Left ventricle myocardium inferior (tissue), 1 donor: ENCODE measurements around the gene GSG1L. TPM values are rescaled to one million over a fixed set of nuclear protein-coding genes. Genes with fewer than 3 reads are reported as not detected.

ENCODE experiments used
- DNase-seq: peaks from one replicate; pipeline ENCODE4 v3.0.0-alpha.2; 2020
- H3K27ac ChIP-seq: fragments of 200-600 bp; replicated peaks from 2 replicates; pipeline ENCODE4 v1.8.0; 2021
- H3K27me3 ChIP-seq: fragments of 200-600 bp; 2 replicates; pipeline ENCODE4 v1.8.0; 2021; ENCODE audit warnings: low read depth
- H3K36me3 ChIP-seq: fragments of 200-600 bp; 2 replicates; pipeline ENCODE4 v1.8.0; 2021
- H3K4me1 ChIP-seq: fragments of 200-600 bp; 2 replicates; pipeline ENCODE4 v1.8.0; 2021
- H3K4me3 ChIP-seq: fragments of 200-600 bp; 2 replicates; pipeline ENCODE4 v1.8.0; 2021; ENCODE audit warnings: mild to moderate bottlenecking, moderate library complexity
- H3K9me3 ChIP-seq: fragments of 200-600 bp; replicated peaks from 2 replicates; pipeline ENCODE4 v1.8.0; 2021
- intact Hi-C: fragments of 100-400 bp; cut with micrococcal nuclease; formaldehyde crosslinking; loops from one replicate; pipeline ENCODE4 v1.11.0; 2022
- total RNA-seq: library from RNA; stranded (reverse); fragmentation: NEBNext Ultra II Directional; extraction: Animal tissue kit (Norgen Biotek cat#: 25700); gene quantifications from one replicate; pipeline ENCODE4 v1.2.1, GENCODE V29; 2021
- TF ChIP-seq, protein P1 (sequence below): fragments of 200-600 bp; IDR thresholded peaks from 2 replicates; pipeline ENCODE4 v1.8.0; 2021; ENCODE audit warnings: antibody characterized with exemption, mild to moderate bottlenecking, borderline replicate concordance
- donor health status: DM: no; HTN: yes; CAD: no; lungs with severe emphysema.

The GSG1L gene
- total RNA-seq, 1 donor from 2014 or later = 3.4 TPM

DNA sequence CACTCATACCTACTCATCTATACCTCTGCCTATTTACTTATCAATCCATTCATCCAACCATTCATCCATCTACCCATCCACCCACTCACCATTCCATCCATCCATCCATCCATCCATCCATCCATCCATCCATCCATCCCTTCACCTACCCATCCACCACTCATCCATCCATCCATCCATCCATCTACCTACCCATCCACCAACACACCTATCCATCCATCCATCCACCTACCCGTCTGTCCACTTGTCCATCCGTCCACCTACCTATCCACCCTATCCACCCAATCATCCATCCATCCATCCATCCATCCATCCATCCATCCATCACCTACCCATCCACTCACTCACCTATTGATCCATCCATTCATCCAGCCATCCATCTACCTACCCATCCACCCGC, 235.7 kb downstream of the GSG1L start:
- Histone ChIP-seq H3K9me3 (peaks cover 17% of the 10 kb centered on the region), H3K4me3 (no peak overlapping the region), H3K4me1 (no peaks in the 10 kb centered on the region), H3K27me3 (peaks cover 14% of the 10 kb centered on the region), H3K36me3 (no peaks in the 10 kb centered on the region), H3K27ac (no peak overlapping the region)
- TF ChIP-seq, protein P1, sequence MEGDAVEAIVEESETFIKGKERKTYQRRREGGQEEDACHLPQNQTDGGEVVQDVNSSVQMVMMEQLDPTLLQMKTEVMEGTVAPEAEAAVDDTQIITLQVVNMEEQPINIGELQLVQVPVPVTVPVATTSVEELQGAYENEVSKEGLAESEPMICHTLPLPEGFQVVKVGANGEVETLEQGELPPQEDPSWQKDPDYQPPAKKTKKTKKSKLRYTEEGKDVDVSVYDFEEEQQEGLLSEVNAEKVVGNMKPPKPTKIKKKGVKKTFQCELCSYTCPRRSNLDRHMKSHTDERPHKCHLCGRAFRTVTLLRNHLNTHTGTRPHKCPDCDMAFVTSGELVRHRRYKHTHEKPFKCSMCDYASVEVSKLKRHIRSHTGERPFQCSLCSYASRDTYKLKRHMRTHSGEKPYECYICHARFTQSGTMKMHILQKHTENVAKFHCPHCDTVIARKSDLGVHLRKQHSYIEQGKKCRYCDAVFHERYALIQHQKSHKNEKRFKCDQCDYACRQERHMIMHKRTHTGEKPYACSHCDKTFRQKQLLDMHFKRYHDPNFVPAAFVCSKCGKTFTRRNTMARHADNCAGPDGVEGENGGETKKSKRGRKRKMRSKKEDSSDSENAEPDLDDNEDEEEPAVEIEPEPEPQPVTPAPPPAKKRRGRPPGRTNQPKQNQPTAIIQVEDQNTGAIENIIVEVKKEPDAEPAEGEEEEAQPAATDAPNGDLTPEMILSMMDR = no peak
- intact Hi-C loops = no loop called here
- DNase-seq = no peak

DNA sequence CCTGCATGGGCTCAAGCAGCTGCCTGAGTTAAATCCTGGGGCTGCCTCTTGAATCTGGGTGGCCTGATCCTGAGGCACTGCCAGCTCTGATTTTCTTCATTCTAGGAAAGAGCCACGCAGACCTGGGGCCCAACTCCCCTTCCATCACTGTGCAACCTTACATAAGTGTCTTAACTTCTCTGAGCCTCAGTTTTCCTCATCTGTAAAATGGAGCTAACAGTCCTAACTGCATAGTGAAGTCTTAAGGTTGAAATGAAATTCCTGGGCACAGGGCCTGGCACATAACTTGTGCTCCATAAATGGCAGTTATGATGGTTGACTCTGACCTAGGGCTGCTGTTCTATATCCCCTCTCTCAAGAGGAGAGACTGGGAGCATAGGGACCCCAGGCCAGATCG, 236.6 kb downstream of the GSG1L start:
- intact Hi-C loops = no loop called here
- Histone ChIP-seq H3K9me3 (peaks cover 12% of the 10 kb centered on the region), H3K36me3 (no peaks in the 10 kb centered on the region), H3K4me1 (no peaks in the 10 kb centered on the region), H3K4me3 (no peak overlapping the region), H3K27me3 (peaks cover 22% of the 10 kb centered on the region), H3K27ac (no peak overlapping the region)
- TF ChIP-seq, protein P1 = no peak
- no peak for DNase-seq

DNA sequence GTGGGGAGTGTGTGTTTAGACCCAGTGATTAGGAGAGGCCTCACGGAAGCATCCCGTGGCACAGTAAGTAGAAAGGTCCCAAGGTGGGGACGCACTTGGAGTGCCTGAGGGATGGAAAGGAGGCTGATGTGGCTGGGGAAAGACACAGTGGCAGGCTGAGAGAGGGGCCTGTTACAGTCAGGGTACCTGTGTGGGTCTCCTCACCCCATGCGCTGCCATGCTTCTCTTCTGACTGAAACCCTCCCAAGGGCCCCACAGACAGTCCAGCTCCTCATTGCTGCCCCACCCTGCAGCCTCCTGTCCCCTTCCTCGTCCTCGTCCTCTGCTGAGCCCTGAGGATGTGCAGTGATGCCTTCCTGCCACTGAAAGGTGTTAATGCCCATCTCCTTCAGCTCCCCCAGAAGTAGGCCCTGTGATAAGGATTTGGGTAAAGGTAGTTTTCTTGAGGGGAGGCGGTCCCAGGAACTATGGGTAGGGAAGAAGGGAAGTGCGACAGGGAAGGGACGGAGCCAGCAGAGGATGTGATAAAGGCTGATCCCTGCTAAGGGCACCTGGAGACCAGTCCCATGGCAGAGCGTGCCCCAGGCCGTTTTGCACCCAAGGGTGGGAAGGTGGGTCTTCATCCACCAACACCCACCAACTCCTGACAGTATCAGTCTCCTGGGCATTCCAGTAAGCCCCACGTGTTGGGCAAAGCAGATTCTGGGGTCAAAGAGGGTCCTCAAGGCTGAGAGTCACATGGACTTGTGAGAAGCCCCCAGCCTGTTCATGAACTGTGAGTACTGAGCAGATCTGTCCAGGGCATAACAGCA, 237.2 kb downstream of the GSG1L start:
- Histone ChIP-seq H3K27ac (no peak overlapping the region), H3K36me3 (no peaks in the 10 kb centered on the region), H3K27me3 (peaks cover 23% of the 10 kb centered on the region), H3K9me3 (peaks cover 12% of the 10 kb centered on the region), H3K4me1 (no peaks in the 10 kb centered on the region), H3K4me3 (no peak overlapping the region)
- TF ChIP-seq, protein P1 = no peak
- no peak for DNase-seq
- intact Hi-C loops = no loop called here

DNA sequence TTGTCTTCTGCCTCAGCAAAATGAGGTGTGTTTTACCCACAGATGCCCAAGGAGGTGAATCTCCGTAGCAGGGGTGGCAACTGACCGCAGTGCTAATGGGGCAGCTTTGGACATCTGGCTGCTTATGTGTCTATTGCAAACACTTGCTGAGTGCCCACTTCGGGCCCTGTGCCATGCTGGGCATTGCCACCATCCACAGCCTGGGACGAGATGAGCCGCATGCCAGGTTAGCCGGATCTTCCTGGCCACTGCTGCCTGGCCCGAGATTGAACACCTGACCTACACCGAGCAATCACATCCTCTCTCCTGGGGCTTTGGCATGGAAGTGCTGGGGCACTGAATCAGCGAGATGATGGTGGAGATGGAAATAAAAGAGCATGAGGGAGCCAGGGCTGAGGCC, 238.7 kb downstream of the GSG1L start:
- H3K4me3 ChIP-seq = no peak overlapping the region
- H3K9me3 ChIP-seq = peaks cover 2% of the 10 kb centered on the region
- no peaks in the 10 kb centered on the region for H3K36me3 ChIP-seq
- H3K27me3 ChIP-seq = peaks cover 38% of the 10 kb centered on the region
- TF ChIP-seq, protein P1 = no peak
- H3K27ac ChIP-seq = no peak overlapping the region
- intact Hi-C loops = no loop called here
- no peak for DNase-seq
- no peaks in the 10 kb centered on the region for H3K4me1 ChIP-seq

DNA sequence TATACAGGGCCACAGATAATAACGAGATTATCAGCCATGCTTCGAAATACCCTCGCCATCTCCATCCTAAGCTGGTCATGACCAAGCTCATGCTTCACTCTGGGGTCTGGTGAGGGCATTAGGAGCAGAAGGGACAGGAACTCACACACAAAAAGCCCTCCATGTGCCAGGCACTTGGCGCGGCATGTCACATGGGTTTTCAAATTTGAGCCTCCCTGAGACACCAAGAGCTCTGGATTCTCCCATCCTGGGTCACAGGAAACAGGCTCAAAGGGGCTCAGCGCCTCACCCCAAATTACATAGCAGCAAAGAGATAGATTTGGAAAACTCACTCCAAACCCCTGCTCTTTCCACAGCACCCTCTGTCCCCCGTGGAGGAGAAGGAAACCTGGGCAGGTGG, 239.5 kb downstream of the GSG1L start:
- H3K4me3 ChIP-seq = no peak overlapping the region
- no peaks in the 10 kb centered on the region for H3K4me1 ChIP-seq
- intact Hi-C loops = no loop called here
- TF ChIP-seq, protein P1 = no peak
- no peak for DNase-seq
- H3K9me3 ChIP-seq = no peaks in the 10 kb centered on the region
- no peak overlapping the region for H3K27ac ChIP-seq
- H3K36me3 ChIP-seq = no peaks in the 10 kb centered on the region
- peaks cover 46% of the 10 kb centered on the region for H3K27me3 ChIP-seq
